NCI-H510A (cell line): Measurements from ENCODE around the gene RAC2.
"Not testable (repeated sequence)": the region's sequence is repeated elsewhere in the genome, so short reads cannot be mapped to it uniquely, and the experiment has no call there.

Source experiments
- DNase-seq: peaks from one replicate; lab custom pipeline; 2025; lab: John Stamatoyannopoulos, UW

The RAC2 gene

GRCh38 chr22:37234736-37235711 lies 9.0 kb downstream of the RAC2 start:
- DNase-seq, result no peak

- no peak for DNase-seq
Measured at GRCh38 chr22:37233751-37234631, 10.1 kb downstream of the RAC2 start.

GRCh38 chr22:37233371-37233750 lies 10.7 kb downstream of the RAC2 start:
- not testable (repeated sequence) for DNase-seq

GRCh38 chr22:37232140-37232998 lies 11.7 kb downstream of the RAC2 start:
- no peak for DNase-seq

- no peak for DNase-seq
Measured at GRCh38 chr22:37231406-37232139, 12.5 kb downstream of the RAC2 start.

- no peak for DNase-seq
Measured at GRCh38 chr22:37230673-37231405, 13.2 kb downstream of the RAC2 start.

GRCh38 chr22:37229805-37230672 lies 14.0 kb downstream of the RAC2 start:
- DNase-seq, result no peak

- no peak for DNase-seq
Measured at GRCh38 chr22:37229012-37229804, 14.9 kb downstream of the RAC2 start.

GRCh38 chr22:37228106-37229011 lies 15.7 kb downstream of the RAC2 start:
- DNase-seq, result no peak

- no peak for DNase-seq
Measured at GRCh38 chr22:37226514-37226913, 17.6 kb downstream of the RAC2 start.

- DNase-seq, result no peak
Measured at GRCh38 chr22:37226087-37226486, 18.0 kb downstream of the RAC2 start.

- no peak for DNase-seq
Measured at GRCh38 chr22:37225481-37225880, 18.6 kb downstream of the RAC2 start.

GRCh38 chr22:37224757-37225420 lies 19.2 kb downstream of the RAC2 start:
- no peak for DNase-seq

- DNase-seq, result no peak
Measured at GRCh38 chr22:37223965-37224551, 20.0 kb downstream of the RAC2 start.

GRCh38 chr22:37222440-37222971 lies 21.6 kb downstream of the RAC2 start:
- no peak for DNase-seq
